Measurements from ENCODE around the gene TMEM192.

TMEM192 gene

DNA sequence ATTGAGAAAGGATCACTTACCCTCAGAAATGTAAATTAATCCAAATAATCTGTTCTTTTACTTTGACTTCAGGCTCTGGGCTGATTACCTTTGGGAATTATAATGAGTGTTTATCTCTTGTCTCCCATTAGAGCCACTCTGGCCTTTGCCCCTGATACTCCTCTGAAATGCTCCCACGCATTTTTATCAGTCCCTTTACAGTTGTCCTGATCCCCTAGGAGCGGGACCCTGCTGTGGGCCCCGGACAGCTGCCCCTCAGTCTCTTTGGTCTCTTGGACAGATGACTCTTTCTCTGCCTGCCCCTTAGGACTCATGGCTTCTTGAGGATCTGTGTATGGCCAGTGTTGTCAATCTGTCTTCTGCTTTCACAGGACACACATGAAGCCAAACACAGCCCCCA is 60.0 kb downstream of the TMEM192 start:
- Histone ChIP-seq H3K9me3 (ENCODE audit: insufficient read depth, low read depth, low read length) (no peaks in the 10 kb centered on the region), H4K91ac (ENCODE audit: low read depth, low read length) (no peak overlapping the region), H3K79me1 (ENCODE audit: low read length) (no peaks in the 10 kb centered on the region), H3K23ac (ENCODE audit: low read length) (no peak overlapping the region), H3K14ac (ENCODE audit: low read length) (no peak overlapping the region), H2BK5ac (ENCODE audit: low read depth, low read length, poor library complexity) (no peak overlapping the region), H3K4me3 (ENCODE audit: low read depth, low read length) (no peak overlapping the region), H3K36me3 (ENCODE audit: control insufficient read depth in 1 of 2, insufficient read depth in 2 of 2, low read length in 2 of 2) (no peaks in the 10 kb centered on the region), H4K12ac (ENCODE audit: low read depth, low read length) (no peak overlapping the region), H2AK5ac (ENCODE audit: low read length) (no peak overlapping the region), H3K4ac (ENCODE audit: low read depth, low read length) (no peak overlapping the region), H3K18ac (ENCODE audit: low read length) (no peak overlapping the region), H3K79me2 (ENCODE audit: control insufficient read depth, insufficient read depth, low read length, poor library complexity) (no peaks in the 10 kb centered on the region), H2BK120ac (ENCODE audit: insufficient read depth, low read length, poor library complexity) (no peak overlapping the region), H4K8ac (ENCODE audit: low read depth, low read length) (no peak overlapping the region), H3K9ac (ENCODE audit: low read length) (no peak overlapping the region), H2BK12ac (ENCODE audit: low read length) (no peak overlapping the region), H3K27me3 (ENCODE audit: insufficient read depth, low read length) (no peaks in the 10 kb centered on the region), H3K27ac (ENCODE audit: low read depth, low read length) (no peak overlapping the region), H3K4me2 (ENCODE audit: low read length) (no peak overlapping the region), H2AFZ (ENCODE audit: insufficient read depth, low read length, poor library complexity) (no peak overlapping the region), H3K4me1 (ENCODE audit: control insufficient read depth in 1 of 2, insufficient read depth in 2 of 2, low read length in 2 of 2) (no peaks in the 10 kb centered on the region)
- no CpG with 5 or more reads among the region's 3 CpGs for WGBS (ENCODE audit: extremely low coverage, insufficient coverage, insufficient read length)
- DNase-seq: no peak

DNA sequence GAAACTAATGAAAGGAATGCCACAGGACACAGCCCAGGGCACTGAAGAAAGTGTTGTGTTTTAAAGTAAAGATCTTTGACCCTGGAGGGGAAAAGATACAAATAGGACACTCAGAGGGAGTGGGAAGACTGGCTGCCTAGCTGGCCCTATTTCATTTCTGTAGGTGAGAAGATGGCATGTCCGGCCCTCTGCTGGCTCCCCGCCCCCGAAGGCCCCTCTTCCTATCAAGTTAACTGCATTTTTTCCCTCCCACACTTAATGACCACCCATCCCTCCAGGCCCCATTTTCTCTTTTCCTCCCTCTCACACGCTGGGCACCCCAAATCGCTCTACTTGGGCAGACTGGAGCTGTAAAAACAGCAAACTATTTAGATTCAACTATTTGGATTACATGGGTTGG is 64.5 kb downstream of the TMEM192 start:
- Histone ChIP-seq H2BK120ac (ENCODE audit: insufficient read depth, low read length, poor library complexity) (no peak overlapping the region), H2AK5ac (ENCODE audit: low read length) (no peak overlapping the region), H3K27me3 (ENCODE audit: insufficient read depth, low read length) (no peaks in the 10 kb centered on the region), H3K14ac (ENCODE audit: low read length) (no peak overlapping the region), H3K4me1 (ENCODE audit: control insufficient read depth in 1 of 2, insufficient read depth in 2 of 2, low read length in 2 of 2) (no peaks in the 10 kb centered on the region), H3K4ac (ENCODE audit: low read depth, low read length) (no peak overlapping the region), H3K4me2 (ENCODE audit: low read length) (no peak overlapping the region), H3K79me1 (ENCODE audit: low read length) (no peaks in the 10 kb centered on the region), H3K4me3 (ENCODE audit: low read depth, low read length) (no peak overlapping the region), H4K8ac (ENCODE audit: low read depth, low read length) (no peak overlapping the region), H3K9me3 (ENCODE audit: insufficient read depth, low read depth, low read length) (no peaks in the 10 kb centered on the region), H3K36me3 (ENCODE audit: control insufficient read depth in 1 of 2, insufficient read depth in 2 of 2, low read length in 2 of 2) (no peaks in the 10 kb centered on the region), H3K18ac (ENCODE audit: low read length) (no peak overlapping the region), H3K79me2 (ENCODE audit: control insufficient read depth, insufficient read depth, low read length, poor library complexity) (no peaks in the 10 kb centered on the region), H3K27ac (ENCODE audit: low read depth, low read length) (no peak overlapping the region), H4K12ac (ENCODE audit: low read depth, low read length) (no peak overlapping the region), H2BK12ac (ENCODE audit: low read length) (no peak overlapping the region), H2AFZ (ENCODE audit: insufficient read depth, low read length, poor library complexity) (no peak overlapping the region), H3K9ac (ENCODE audit: low read length) (no peak overlapping the region), H3K23ac (ENCODE audit: low read length) (no peak overlapping the region), H4K91ac (ENCODE audit: low read depth, low read length) (no peak overlapping the region), H2BK5ac (ENCODE audit: low read depth, low read length, poor library complexity) (no peak overlapping the region)
- no peak for DNase-seq
- WGBS (ENCODE audit: extremely low coverage, insufficient coverage, insufficient read length): no CpG with 5 or more reads among the region's 5 CpGs

- no peak within 1 kb of the TSS for H2BK12ac ChIP-seq (ENCODE audit: low read length)
- no peaks in the 10 kb centered on the region for H3K79me1 ChIP-seq (ENCODE audit: low read length)
- H3K4me2 ChIP-seq (ENCODE audit: low read length): no peak within 1 kb of the TSS
- H3K4me1 ChIP-seq (ENCODE audit: control insufficient read depth in 1 of 2, insufficient read depth in 2 of 2, low read length in 2 of 2): no peaks in the 10 kb centered on the region
- H3K4me3 ChIP-seq (ENCODE audit: low read depth, low read length): no peak within 1 kb of the TSS
- no peak within 1 kb of the TSS for H4K8ac ChIP-seq (ENCODE audit: low read depth, low read length)
- peak; percentile 57 to 82 for DNase-seq
- WGBS (ENCODE audit: extremely low coverage, insufficient coverage, insufficient read length): no CpG with 5 or more reads among the region's 41 CpGs
- no peak within 1 kb of the TSS for H4K91ac ChIP-seq (ENCODE audit: low read depth, low read length)
- no peak within 1 kb of the TSS for H3K18ac ChIP-seq (ENCODE audit: low read length)
- H3K4ac ChIP-seq (ENCODE audit: low read depth, low read length): no peak within 1 kb of the TSS
- no peak within 1 kb of the TSS for H4K12ac ChIP-seq (ENCODE audit: low read depth, low read length)
- no peaks in the 10 kb centered on the region for H3K79me2 ChIP-seq (ENCODE audit: control insufficient read depth, insufficient read depth, low read length, poor library complexity)
- peaks cover 2% of the 10 kb centered on the region for H3K9me3 ChIP-seq (ENCODE audit: insufficient read depth, low read depth, low read length)
- no peak within 1 kb of the TSS for H2AFZ ChIP-seq (ENCODE audit: insufficient read depth, low read length, poor library complexity)
- H3K14ac ChIP-seq (ENCODE audit: low read length): no peak within 1 kb of the TSS
- peak within 1 kb of the TSS; percentile 36 for H3K9ac ChIP-seq (ENCODE audit: low read length)
- H2BK120ac ChIP-seq (ENCODE audit: insufficient read depth, low read length, poor library complexity): no peak within 1 kb of the TSS
- no peaks in the 10 kb centered on the region for H3K27me3 ChIP-seq (ENCODE audit: insufficient read depth, low read length)
- no peak within 1 kb of the TSS for H2AK5ac ChIP-seq (ENCODE audit: low read length)
- no peak within 1 kb of the TSS for H3K23ac ChIP-seq (ENCODE audit: low read length)
- H3K36me3 ChIP-seq (ENCODE audit: control insufficient read depth in 1 of 2, insufficient read depth in 2 of 2, low read length in 2 of 2): no peaks in the 10 kb centered on the region
- no peak within 1 kb of the TSS for H2BK5ac ChIP-seq (ENCODE audit: low read depth, low read length, poor library complexity)
- no peak within 1 kb of the TSS for H3K27ac ChIP-seq (ENCODE audit: low read depth, low read length)
Measured at GRCh38 chr4:165031436-165032211, 81.0 kb downstream of the TMEM192 start, which contains the start of gene TRIM60. TRIM60 (plus strand) TSS chr4:165031999; CDS start chr4:165040073, 8,074 bp downstream.

GRCh38 chr4:165027762-165028402 is 84.8 kb downstream of the TMEM192 start:
- H2BK5ac ChIP-seq (ENCODE audit: low read depth, low read length, poor library complexity): no peak overlapping the region
- no peaks in the 10 kb centered on the region for H3K79me1 ChIP-seq (ENCODE audit: low read length)
- H3K18ac ChIP-seq (ENCODE audit: low read length): no peak overlapping the region
- no peak overlapping the region for H3K14ac ChIP-seq (ENCODE audit: low read length)
- no CpG with 5 or more reads among the region's 7 CpGs for WGBS (ENCODE audit: extremely low coverage, insufficient coverage, insufficient read length)
- H3K36me3 ChIP-seq (ENCODE audit: control insufficient read depth in 1 of 2, insufficient read depth in 2 of 2, low read length in 2 of 2): no peaks in the 10 kb centered on the region
- H3K23ac ChIP-seq (ENCODE audit: low read length): no peak overlapping the region
- H4K12ac ChIP-seq (ENCODE audit: low read depth, low read length): no peak overlapping the region
- no peak overlapping the region for H3K27ac ChIP-seq (ENCODE audit: low read depth, low read length)
- no peak overlapping the region for H2AFZ ChIP-seq (ENCODE audit: insufficient read depth, low read length, poor library complexity)
- no peaks in the 10 kb centered on the region for H3K27me3 ChIP-seq (ENCODE audit: insufficient read depth, low read length)
- no peak for DNase-seq
- H3K4me3 ChIP-seq (ENCODE audit: low read depth, low read length): no peak overlapping the region
- H4K91ac ChIP-seq (ENCODE audit: low read depth, low read length): no peak overlapping the region
- peaks cover 2% of the 10 kb centered on the region for H3K9me3 ChIP-seq (ENCODE audit: insufficient read depth, low read depth, low read length)
- no peak overlapping the region for H3K4ac ChIP-seq (ENCODE audit: low read depth, low read length)
- no peak overlapping the region for H4K8ac ChIP-seq (ENCODE audit: low read depth, low read length)
- no peak overlapping the region for H2AK5ac ChIP-seq (ENCODE audit: low read length)
- no peak overlapping the region for H3K4me2 ChIP-seq (ENCODE audit: low read length)
- H2BK12ac ChIP-seq (ENCODE audit: low read length): no peak overlapping the region
- no peak overlapping the region for H3K9ac ChIP-seq (ENCODE audit: low read length)
- H2BK120ac ChIP-seq (ENCODE audit: insufficient read depth, low read length, poor library complexity): no peak overlapping the region
- no peaks in the 10 kb centered on the region for H3K79me2 ChIP-seq (ENCODE audit: control insufficient read depth, insufficient read depth, low read length, poor library complexity)
- no peaks in the 10 kb centered on the region for H3K4me1 ChIP-seq (ENCODE audit: control insufficient read depth in 1 of 2, insufficient read depth in 2 of 2, low read length in 2 of 2)

Data from trophoblast cell (in vitro differentiated cells and primary cell).